ENCODE measurements around the gene GSTCD. TPM values are rescaled to one million over a fixed set of nuclear protein-coding genes. Genes with fewer than 3 reads are reported as not detected.

The GSTCD gene
- total and polyA plus RNA-seq, 9 of the 15 experiments (the other 6 are each of a cell fraction or from before 2014, with no cell fraction given), result 4.5 to 36.3 (median 16.0) TPM

GRCh38 chr4:105822061-105822460, 113.5 kb downstream of the GSTCD start:
- Histone ChIP-seq H3K9ac (ENCODE audit: insufficient read depth in 1 of 2, low read depth in 2 of 2, low read length in 2 of 2) (no peak overlapping the region), H3K79me2 (ENCODE audit: control insufficient read depth, insufficient read depth, low read length) (no peaks in the 10 kb centered on the region), H3K9me3 (replicated peaks; ENCODE audit: control insufficient read depth, insufficient read depth, low read depth, low read length) (no peaks in the 10 kb centered on the region), H3K36me3 (ENCODE audit: control insufficient read depth, insufficient read depth, low read length) (peaks cover 6% of the 10 kb centered on the region; the same call in 1 of the 3 replicates), H3K9me1 (ENCODE audit: control insufficient read depth, insufficient read depth, low read length) (no peaks in the 10 kb centered on the region), H3K4me3 (no peak overlapping the region), H2AFZ (ENCODE audit: low read depth, low read length) (no peak overlapping the region), H3K27ac (ENCODE audit: extremely low read depth, low read depth, low read length) (no peak overlapping the region), H4K20me1 (replicated peaks; ENCODE audit: control insufficient read depth, insufficient read depth, low read length) (no peaks in the 10 kb centered on the region), H3K4me1 (replicated peaks in 1 of 2; ENCODE audit: control insufficient read depth in 2 of 2, insufficient read depth in 2 of 2, low read length in 2 of 2) (no peaks in the 10 kb centered on the region), H3K4me2 (ENCODE audit: insufficient read depth, low read length) (no peak overlapping the region), H3K27me3 (ENCODE audit: control insufficient read depth in 2 of 2, insufficient read depth in 2 of 2, low read length in 2 of 2) (no peaks in the 10 kb centered on the region)
- intact Hi-C loops (cut with micrococcal nuclease), result no loop called here
- ChIA-PET POLR2A (no interaction called here), CTCF (ENCODE audit: low intra/inter-chr PET ratio) (no interaction called here)
- no TSS peak for BruUV-seq (replicated peaks)
- in situ Hi-C loops (cut with MboI), result no loop called here
- FAIRE-seq (no peak), DNase-seq (ENCODE audit: extremely low read depth in 1 of 4, low spot score in 3 of 4) (no peak), ATAC-seq (no peak)
- no peak for TF ChIP-seq ZNF143 (CRISPR knock-in tag; IDR thresholded peaks at IDR 0.05)
- no peak for TF ChIP-seq THRB (CRISPR knock-in tag; conservative IDR thresholded peaks at IDR 0.05)
- no peak for TF ChIP-seq TEAD4 (IDR thresholded peaks at IDR 0.05; ENCODE audit: low read length)
- no peak for TF ChIP-seq TEAD4 (CRISPR knock-in tag; IDR thresholded peaks at IDR 0.05; ENCODE audit: borderline replicate concordance)
- no peak for TF ChIP-seq SIN3A (IDR thresholded peaks at IDR 0.05; ENCODE audit: borderline replicate concordance in 2 of 2, control insufficient read depth in 1 of 2, low read depth in 2 of 2, low read length in 2 of 2)
- TF ChIP-seq HEY1 (CRISPR knock-in tag; IDR thresholded peaks at IDR 0.05; ENCODE audit: borderline replicate concordance), result no peak
- no peak for TF ChIP-seq ZNF668 (CRISPR knock-in tag; IDR thresholded peaks at IDR 0.05)
- TF ChIP-seq RBM17 (IDR thresholded peaks at IDR 0.05; ENCODE audit: borderline replicate concordance, low read depth, low read length), result no peak
- TF ChIP-seq AFF4 (CRISPR knock-in tag; IDR thresholded peaks at IDR 0.05), result no peak
